SU-DHL-6 (cell line): ENCODE results near the gene HELZ.

Experiments
- H2AFZ ChIP-seq: fragments of 200-600 bp; sonication (generic); 2 replicates; pipeline ENCODE4 v1.6.1; 2014; ENCODE audit warnings: low read depth, mild to moderate bottlenecking, moderate library complexity, mixed read lengths, antibody characterized with exemption, low read length; ENCODE audit not compliant: severe bottlenecking
- H3F3A ChIP-seq: fragments of 200-600 bp; shearing (Covaris generic); 2 replicates; pipeline ENCODE4 v1.6.0; 2016; ENCODE audit warnings: antibody characterized with exemption, mild to moderate bottlenecking; ENCODE audit not compliant: insufficient read depth
- H3K27ac ChIP-seq: fragments of 200-600 bp; sonication (generic); 2 replicates; pipeline ENCODE4 v1.5.1; 2016; ENCODE audit warnings: low read depth, mild to moderate bottlenecking, low read length, moderate library complexity, mixed read lengths
- H3K27me3 ChIP-seq: fragments of 200-600 bp; sonication (generic), shearing (Covaris generic); 2 replicates; pipeline ENCODE4 v1.6.0; 2014; ENCODE audit warnings: mild to moderate bottlenecking, low read length
- H3K36me3 ChIP-seq: fragments of 200-600 bp; sonication (generic); 2 replicates; pipeline ENCODE4 v1.6.1; 2014; ENCODE audit warnings: mild to moderate bottlenecking, low read length, mixed read lengths
- H3K4me2 ChIP-seq: fragments of 300-600, 200-600 bp; shearing (Covaris generic), sonication (generic); 2 replicates; pipeline ENCODE4 v1.6.0; 2014; ENCODE audit warnings: low read length, low read depth, mild to moderate bottlenecking; ENCODE audit not compliant: poor library complexity, severe bottlenecking
- H3K4me3 ChIP-seq: fragments of 200-600 bp; sonication (generic); 2 replicates; pipeline ENCODE4 v1.5.1; 2014; ENCODE audit warnings: antibody characterized with exemption, low read length, mild to moderate bottlenecking, mixed read lengths; ENCODE audit not compliant: insufficient read depth, poor library complexity, severe bottlenecking
- H3K79me2 ChIP-seq: fragments of 200-600 bp; sonication (generic); 2 replicates; pipeline ENCODE4 v1.6.1; 2014; ENCODE audit warnings: mild to moderate bottlenecking, low read length, moderate library complexity; ENCODE audit not compliant: insufficient read depth
- H3K9ac ChIP-seq: fragments of 200-600 bp; sonication (generic); 2 replicates; pipeline ENCODE4 v1.7.0; 2014; ENCODE audit warnings: mild to moderate bottlenecking, low read length
- H3K9me2 ChIP-seq: fragments of 200-600 bp; sonication (generic); replicated peaks from 2 replicates; pipeline ENCODE4 v1.6.1; 2014; ENCODE audit warnings: low read length; ENCODE audit not compliant: insufficient read depth
- H3K9me3 ChIP-seq: fragments of 200-600 bp; sonication (generic); 2 replicates; pipeline ENCODE4 v1.6.1; 2014; ENCODE audit warnings: low read length, mixed read lengths; ENCODE audit not compliant: insufficient read depth
- H4K20me1 ChIP-seq: fragments of 200-600 bp; sonication (generic); 2 replicates; pipeline ENCODE4 v1.6.1; 2014; ENCODE audit warnings: low read depth, mild to moderate bottlenecking, antibody characterized with exemption, low read length, moderate library complexity, mixed read lengths
- EZH2phosphoT487 ChIP-seq: fragments of 200-600 bp; sonication (generic), shearing (Covaris generic); conservative IDR thresholded peaks from 2 replicates; pipeline ENCODE4 v1.6.1; 2018; ENCODE audit warnings: mild to moderate bottlenecking, antibody characterized with exemption, low read length, moderate library complexity, mixed read lengths
- TF ChIP-seq, protein P1 (sequence below): fragments of 200-600 bp; sonication (generic); IDR thresholded peaks from one replicate; pipeline ENCODE4 v1.5.1; 2017; ENCODE audit warnings: antibody characterized with exemption, mild to moderate bottlenecking, low read length, moderate library complexity; ENCODE audit not compliant: insufficient read depth, poor library complexity, severe bottlenecking

HELZ gene

GRCh38 chr17:67056746-67057490, 188.1 kb downstream of the HELZ start:
- no peaks in the 10 kb centered on the region for H3K27me3 ChIP-seq
- no peak overlapping the region for H3K9ac ChIP-seq
- no peaks in the 10 kb centered on the region for H3K79me2 ChIP-seq
- H3F3A ChIP-seq = no peaks in the 10 kb centered on the region
- no peaks in the 10 kb centered on the region for H3K9me2 ChIP-seq
- H3K36me3 ChIP-seq = no peaks in the 10 kb centered on the region
- H3K27ac ChIP-seq = no peak overlapping the region
- H3K9me3 ChIP-seq = no peaks in the 10 kb centered on the region
- no peak overlapping the region for H3K4me3 ChIP-seq
- no peak for TF ChIP-seq EZH2phosphoT487
- TF ChIP-seq, protein P1, sequence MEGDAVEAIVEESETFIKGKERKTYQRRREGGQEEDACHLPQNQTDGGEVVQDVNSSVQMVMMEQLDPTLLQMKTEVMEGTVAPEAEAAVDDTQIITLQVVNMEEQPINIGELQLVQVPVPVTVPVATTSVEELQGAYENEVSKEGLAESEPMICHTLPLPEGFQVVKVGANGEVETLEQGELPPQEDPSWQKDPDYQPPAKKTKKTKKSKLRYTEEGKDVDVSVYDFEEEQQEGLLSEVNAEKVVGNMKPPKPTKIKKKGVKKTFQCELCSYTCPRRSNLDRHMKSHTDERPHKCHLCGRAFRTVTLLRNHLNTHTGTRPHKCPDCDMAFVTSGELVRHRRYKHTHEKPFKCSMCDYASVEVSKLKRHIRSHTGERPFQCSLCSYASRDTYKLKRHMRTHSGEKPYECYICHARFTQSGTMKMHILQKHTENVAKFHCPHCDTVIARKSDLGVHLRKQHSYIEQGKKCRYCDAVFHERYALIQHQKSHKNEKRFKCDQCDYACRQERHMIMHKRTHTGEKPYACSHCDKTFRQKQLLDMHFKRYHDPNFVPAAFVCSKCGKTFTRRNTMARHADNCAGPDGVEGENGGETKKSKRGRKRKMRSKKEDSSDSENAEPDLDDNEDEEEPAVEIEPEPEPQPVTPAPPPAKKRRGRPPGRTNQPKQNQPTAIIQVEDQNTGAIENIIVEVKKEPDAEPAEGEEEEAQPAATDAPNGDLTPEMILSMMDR = no peak
- no peak overlapping the region for H3K4me2 ChIP-seq
- no peaks in the 10 kb centered on the region for H4K20me1 ChIP-seq
- H2AFZ ChIP-seq = no peak overlapping the region

DNA sequence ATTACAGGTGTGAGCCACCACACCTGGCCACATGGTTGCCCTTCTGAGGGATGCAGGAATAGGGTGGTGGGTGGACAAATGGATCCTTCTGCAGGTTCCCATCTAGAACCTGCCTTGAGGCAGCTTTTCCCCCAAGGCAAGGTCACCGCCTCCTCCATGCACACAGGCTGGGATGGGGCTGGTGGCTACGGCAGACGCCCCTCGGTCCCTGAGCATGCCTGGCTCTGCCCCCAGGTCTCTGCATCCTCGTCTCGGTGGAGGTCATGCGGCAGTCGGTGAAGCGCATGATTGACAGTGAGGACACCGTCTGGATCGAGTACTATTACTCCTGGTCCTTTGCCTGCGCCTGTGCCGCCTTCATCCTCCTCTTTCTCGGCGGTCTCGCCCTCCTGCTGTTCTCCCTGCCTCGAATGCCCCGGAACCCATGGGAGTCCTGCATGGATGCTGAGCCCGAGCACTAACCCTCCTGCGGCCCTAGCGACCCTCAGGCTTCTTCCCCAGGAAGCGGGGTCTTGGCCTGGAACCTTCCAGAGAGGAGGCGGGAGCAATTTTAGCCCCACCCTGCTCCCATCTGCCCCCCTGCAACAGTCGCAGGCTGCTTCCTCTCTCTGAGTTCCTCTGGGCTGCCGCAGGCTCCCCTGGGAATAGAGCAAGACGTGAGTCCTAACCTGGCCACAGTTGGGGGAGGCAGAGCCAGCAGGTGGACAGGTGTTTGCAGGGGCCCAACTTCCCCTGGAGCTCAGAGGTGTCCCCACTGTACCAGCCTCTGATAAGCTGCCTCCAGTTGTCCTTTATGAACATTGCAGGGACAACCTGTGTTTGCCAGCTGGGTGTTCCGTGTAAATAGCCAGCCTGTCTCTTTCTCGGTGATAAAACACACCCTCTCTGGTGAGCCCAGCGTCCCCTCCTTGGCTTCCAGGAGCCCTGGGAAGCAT, 188.9 kb downstream of the HELZ start:
- H2AFZ ChIP-seq = no peak overlapping the region
- TF ChIP-seq, protein P1 = no peak
- no peak for TF ChIP-seq EZH2phosphoT487
- no peak overlapping the region for H3K9ac ChIP-seq

GRCh38 chr17:67055041-67055443, 190.0 kb downstream of the HELZ start:
- TF ChIP-seq, protein P1 = no peak
- TF ChIP-seq EZH2phosphoT487 = no peak
- H3K27me3 ChIP-seq = no peaks in the 10 kb centered on the region
- no peak overlapping the region for H3K27ac ChIP-seq
- no peak overlapping the region for H2AFZ ChIP-seq
- H3K4me2 ChIP-seq = no peak overlapping the region
- no peaks in the 10 kb centered on the region for H3K9me2 ChIP-seq
- no peaks in the 10 kb centered on the region for H4K20me1 ChIP-seq
- no peaks in the 10 kb centered on the region for H3F3A ChIP-seq
- no peaks in the 10 kb centered on the region for H3K36me3 ChIP-seq
- H3K4me3 ChIP-seq = no peak overlapping the region
- H3K9ac ChIP-seq = no peak overlapping the region
- no peaks in the 10 kb centered on the region for H3K79me2 ChIP-seq
- H3K9me3 ChIP-seq = no peaks in the 10 kb centered on the region

More for the DNA sequence above, 188.9 kb downstream of the HELZ start:
- Histone ChIP-seq H3K27me3 (no peaks in the 10 kb centered on the region), H3K79me2 (no peaks in the 10 kb centered on the region), H3K4me2 (no peak overlapping the region), H4K20me1 (no peaks in the 10 kb centered on the region), H3F3A (no peaks in the 10 kb centered on the region), H3K9me2 (no peaks in the 10 kb centered on the region), H3K4me3 (no peak overlapping the region), H3K27ac (no peak overlapping the region), H3K36me3 (no peaks in the 10 kb centered on the region), H3K9me3 (no peaks in the 10 kb centered on the region)
